ENCODE results near the gene ZNRD2. TPM values are rescaled to one million over a fixed set of nuclear protein-coding genes. Genes with fewer than 3 reads are reported as not detected.

The ZNRD2 gene
- total and polyA plus RNA-seq, 2 of the 8 experiments (the other 6 are each of a cell fraction or from before 2014, with no cell fraction given), result 53.4 to 125 TPM

GRCh38 chr11:65562788-65563187, 7.5 kb upstream of the ZNRD2 start:
- no peak overlapping the region for H2BK120ac ChIP-seq (replicated peaks; ENCODE audit: low read depth, low read length)
- peaks cover 0 to 23% (median 21%) of the 10 kb centered on the region in 4 experiments; a peak in 6 of 7 replicates for H3K4me1 ChIP-seq (replicated peaks in 1 of 4; ENCODE audit: control insufficient read depth in 3 of 4, insufficient read depth in 4 of 4, low read length in 3 of 4)
- H3K14ac ChIP-seq (ENCODE audit: insufficient read length), result no peak overlapping the region
- H4K20me1 ChIP-seq (replicated peaks in 1 of 2; ENCODE audit: control insufficient read depth in 1 of 2, insufficient read depth in 2 of 2, low read length in 2 of 2), result no peaks in the 10 kb centered on the region
- H3K56ac ChIP-seq (replicated peaks; ENCODE audit: insufficient read length, low read depth, low read length), result no peak overlapping the region
- H3K79me2 ChIP-seq (ENCODE audit: control insufficient read depth in 1 of 2, insufficient read depth in 2 of 2, low read length in 2 of 2), result no peaks in the 10 kb centered on the region
- no peak overlapping the region for H3K4me3 ChIP-seq (ENCODE audit: extremely low read depth in 1 of 4, insufficient read depth in 2 of 4, low read depth in 3 of 4, low read length in 4 of 4)
- DNase-seq (ENCODE audit: low read depth in 1 of 2, low spot score in 2 of 2), result no peak
- peak overlapping the region; percentile 25; the same call in 1 of the 2 replicates for H2AK5ac ChIP-seq (ENCODE audit: low read depth, low read length)
- peaks cover 0 to 11% (median 7%) of the 10 kb centered on the region in 4 experiments; a peak in 5 of 7 replicates for H3K27me3 ChIP-seq (replicated peaks in 1 of 4; ENCODE audit: control insufficient read depth in 3 of 4, extremely low read depth in 1 of 4, insufficient read depth in 3 of 4, low read length in 3 of 4)
- H3K79me1 ChIP-seq (ENCODE audit: low read depth, low read length), result no peaks in the 10 kb centered on the region; the same call in 1 of the 2 replicates
- H2BK12ac ChIP-seq (ENCODE audit: low read depth, low read length), result no peak overlapping the region
- FAIRE-seq, result no peak
- H4K8ac ChIP-seq (ENCODE audit: extremely low read depth, insufficient read depth, low read length), result no peak overlapping the region
- 87% methylated on average over 7 of the region's 9 CpGs; no CpG with 5 or more reads in 1 of the 2 experiments for WGBS, 2 experiments (ENCODE audit: extremely low coverage in 1 of 2, insufficient coverage in 1 of 2, insufficient read length in 1 of 2, insufficient replicate concordance in 2 of 2, low coverage in 1 of 2, low lambda C conversion rate in 2 of 2, missing lambda C conversion rate in 1 of 2)
- H3K9ac ChIP-seq (replicated peaks in 1 of 4; ENCODE audit: extremely low read depth in 1 of 4, low read depth in 3 of 4, low read length in 3 of 4), result no peak overlapping the region
- H3K9me3 ChIP-seq (ENCODE audit: insufficient read depth in 2 of 2, low read depth in 1 of 2, low read length in 1 of 2), result no peaks in the 10 kb centered on the region
- CTCF ChIA-PET (ENCODE audit: partially characterized antibody), result interaction anchor here (1.1 to 16.3 kb wide), 7 partner anchors 9 to 52 kb away, joined by 3 to 284 read pairs (median 19); partner anchors contain the start of genes FAM89B and ZNRD2
- no peak overlapping the region for H3K27ac ChIP-seq (ENCODE audit: low read depth, low read length)
- no peak overlapping the region for H3K18ac ChIP-seq (ENCODE audit: extremely low read depth, low read length)
- no peak overlapping the region for H3K4me2 ChIP-seq (ENCODE audit: insufficient read depth in 1 of 2, low read depth in 2 of 2, low read length in 2 of 2)
- peaks cover 4% of the 10 kb centered on the region; the same call in 1 of the 2 replicates for H3K23me2 ChIP-seq (ENCODE audit: low read depth, low read length)
- no peak overlapping the region for H4K91ac ChIP-seq (replicated peaks; ENCODE audit: insufficient read length, low read length)
- H2AFZ ChIP-seq (ENCODE audit: low read length), result no peak overlapping the region
- H2BK20ac ChIP-seq (ENCODE audit: low read length), result no peak overlapping the region
- POLR2A ChIA-PET (ENCODE audit: partially characterized antibody), result interaction anchor here (1.0 to 4.2 kb wide), 4 partner anchors 14 to 63 kb away, joined by 3 to 29 read pairs (median 4); partner anchors contain the start of gene SCYL1
- H2BK5ac ChIP-seq (ENCODE audit: low read depth, low read length), result no peak overlapping the region
- H3K23ac ChIP-seq (ENCODE audit: insufficient read length), result no peak overlapping the region
- no peaks in the 10 kb centered on the region for H3K36me3 ChIP-seq (ENCODE audit: control insufficient read depth in 2 of 4, insufficient read depth in 4 of 4, low read length in 3 of 4)
- no peak overlapping the region for H2BK15ac ChIP-seq (ENCODE audit: low read length)
- H3K4ac ChIP-seq (replicated peaks; ENCODE audit: insufficient read length, low read depth, low read length), result no peak overlapping the region
- H4K5ac ChIP-seq (ENCODE audit: insufficient read length, low read depth, low read length), result no peak overlapping the region
- no peak for TF ChIP-seq SAP30 (IDR thresholded peaks at IDR 0.05; ENCODE audit: insufficient read depth, insufficient replicate concordance, low read length)
- TF ChIP-seq GABPA (IDR thresholded peaks at IDR 0.05; ENCODE audit: borderline replicate concordance, insufficient read depth, low read length), result no peak
- TF ChIP-seq YY1 (IDR thresholded peaks at IDR 0.05; ENCODE audit: low read depth, low read length), result no peak
- no peak for TF ChIP-seq CBX8 (IDR thresholded peaks at IDR 0.05; ENCODE audit: borderline replicate concordance, low read depth, low read length)
- no peak for TF ChIP-seq ASH2L (IDR thresholded peaks at IDR 0.05; ENCODE audit: low read length)
- TF ChIP-seq RXRA (IDR thresholded peaks at IDR 0.05; ENCODE audit: insufficient read depth, low read depth, low read length), result no peak
- no peak for TF ChIP-seq SIN3A (conservative IDR thresholded peaks at IDR 0.05 in 1 of 2, IDR thresholded peaks at IDR 0.05 in 1 of 2; ENCODE audit: low read depth in 1 of 2, low read length in 2 of 2)
